22Rv1 (cell line): ENCODE results near the gene ATOX1.
"Not testable (repeated sequence)": the region's sequence is repeated elsewhere in the genome, so short reads cannot be mapped to it uniquely, and the experiment has no call there.

Source experiments
- H3K27ac ChIP-seq: fragments of 450-650 bp; 2 replicates; pipeline ENCODE4 v1.5.1; 2017
- ZFX ChIP-seq: fragments of 450-650 bp; IDR thresholded peaks from 2 replicates; pipeline ENCODE4 v1.6.1; 2017; ENCODE audit warnings: antibody characterized with exemption, borderline replicate concordance
- TF ChIP-seq, protein P1 (sequence below): fragments of 450-650 bp; IDR thresholded peaks from 2 replicates; pipeline ENCODE4 v1.5.1; 2017; ENCODE audit warnings: mild to moderate bottlenecking

Gene ATOX1

DNA sequence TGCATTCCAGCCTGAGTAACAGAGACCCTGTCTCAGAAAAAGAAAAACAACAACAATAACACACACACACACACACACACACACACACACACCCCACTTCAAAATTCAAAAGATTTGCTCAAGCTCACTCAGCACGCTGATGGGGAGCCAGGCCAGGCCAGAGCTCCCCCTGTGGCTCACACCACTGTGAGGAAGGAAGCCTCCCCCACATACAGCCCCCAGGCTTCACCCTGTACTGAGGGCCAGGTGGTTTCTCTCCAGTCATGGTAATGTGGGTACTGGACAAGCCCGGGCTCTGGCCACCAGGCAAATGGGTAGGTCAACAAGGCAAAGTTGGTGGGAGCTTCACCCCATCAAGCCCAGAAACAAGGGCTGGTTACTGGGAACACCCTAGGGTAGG, 19.0 kb downstream of the ATOX1 start:
- TF ChIP-seq ZFX: no peak
- TF ChIP-seq, protein P1, sequence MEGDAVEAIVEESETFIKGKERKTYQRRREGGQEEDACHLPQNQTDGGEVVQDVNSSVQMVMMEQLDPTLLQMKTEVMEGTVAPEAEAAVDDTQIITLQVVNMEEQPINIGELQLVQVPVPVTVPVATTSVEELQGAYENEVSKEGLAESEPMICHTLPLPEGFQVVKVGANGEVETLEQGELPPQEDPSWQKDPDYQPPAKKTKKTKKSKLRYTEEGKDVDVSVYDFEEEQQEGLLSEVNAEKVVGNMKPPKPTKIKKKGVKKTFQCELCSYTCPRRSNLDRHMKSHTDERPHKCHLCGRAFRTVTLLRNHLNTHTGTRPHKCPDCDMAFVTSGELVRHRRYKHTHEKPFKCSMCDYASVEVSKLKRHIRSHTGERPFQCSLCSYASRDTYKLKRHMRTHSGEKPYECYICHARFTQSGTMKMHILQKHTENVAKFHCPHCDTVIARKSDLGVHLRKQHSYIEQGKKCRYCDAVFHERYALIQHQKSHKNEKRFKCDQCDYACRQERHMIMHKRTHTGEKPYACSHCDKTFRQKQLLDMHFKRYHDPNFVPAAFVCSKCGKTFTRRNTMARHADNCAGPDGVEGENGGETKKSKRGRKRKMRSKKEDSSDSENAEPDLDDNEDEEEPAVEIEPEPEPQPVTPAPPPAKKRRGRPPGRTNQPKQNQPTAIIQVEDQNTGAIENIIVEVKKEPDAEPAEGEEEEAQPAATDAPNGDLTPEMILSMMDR: no peak
- no peak overlapping the region for H3K27ac ChIP-seq

DNA sequence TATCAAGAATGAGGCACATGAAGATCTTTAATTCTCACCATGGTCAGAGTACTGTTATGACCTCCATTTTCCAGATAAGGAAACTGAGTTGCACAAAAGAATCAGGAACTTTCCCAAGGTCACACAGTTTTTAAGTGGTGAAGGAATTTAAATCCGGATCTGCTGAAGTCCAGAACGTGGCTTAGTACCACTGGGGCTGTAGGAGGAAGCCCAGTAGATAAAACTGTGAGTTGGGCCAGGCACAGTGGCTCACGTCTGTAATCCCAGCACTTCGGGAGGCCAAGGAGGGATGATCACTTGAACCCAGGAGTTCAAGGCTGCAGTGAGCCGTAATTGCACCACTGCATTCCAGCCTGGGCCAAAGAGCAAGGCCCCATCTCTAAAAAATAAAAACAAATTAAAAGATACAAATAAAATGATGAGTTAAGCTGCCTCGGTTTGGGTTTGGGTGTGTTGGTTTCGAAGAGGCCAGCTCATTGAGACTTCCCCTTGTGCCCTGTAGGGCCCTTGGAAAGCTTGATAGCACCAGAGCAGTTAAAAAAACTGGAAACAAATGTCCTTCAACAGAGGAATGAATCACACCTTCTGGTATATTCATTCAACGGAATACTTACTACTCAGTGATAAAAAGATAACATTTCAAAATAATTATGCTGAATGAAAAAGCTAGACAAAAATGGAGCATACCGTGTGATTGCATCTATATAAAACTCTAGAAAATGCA, 20.1 kb downstream of the ATOX1 start:
- no peak overlapping the region for H3K27ac ChIP-seq
- TF ChIP-seq ZFX: no peak
- TF ChIP-seq, protein P1: no peak

DNA sequence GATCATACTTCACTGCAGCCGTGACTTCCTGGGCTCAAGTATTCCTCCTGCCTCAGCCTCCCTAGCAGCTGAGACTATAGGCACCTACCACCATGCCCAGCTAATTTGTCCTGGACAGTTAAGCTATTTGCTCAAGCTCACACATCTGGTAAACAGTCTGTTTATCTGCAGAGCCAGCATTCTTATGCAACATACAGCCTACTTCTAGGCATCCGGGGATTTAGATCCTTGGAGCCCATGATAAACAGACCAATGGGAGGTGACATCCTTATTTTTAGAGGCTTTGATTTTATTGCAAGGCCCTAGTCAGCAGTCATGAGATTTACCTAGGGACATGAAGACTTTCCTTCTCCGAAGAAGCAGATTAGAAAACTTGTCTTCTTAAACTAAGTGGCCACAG, 21.0 kb downstream of the ATOX1 start:
- TF ChIP-seq ZFX: no peak
- TF ChIP-seq, protein P1: no peak
- no peak overlapping the region for H3K27ac ChIP-seq

DNA sequence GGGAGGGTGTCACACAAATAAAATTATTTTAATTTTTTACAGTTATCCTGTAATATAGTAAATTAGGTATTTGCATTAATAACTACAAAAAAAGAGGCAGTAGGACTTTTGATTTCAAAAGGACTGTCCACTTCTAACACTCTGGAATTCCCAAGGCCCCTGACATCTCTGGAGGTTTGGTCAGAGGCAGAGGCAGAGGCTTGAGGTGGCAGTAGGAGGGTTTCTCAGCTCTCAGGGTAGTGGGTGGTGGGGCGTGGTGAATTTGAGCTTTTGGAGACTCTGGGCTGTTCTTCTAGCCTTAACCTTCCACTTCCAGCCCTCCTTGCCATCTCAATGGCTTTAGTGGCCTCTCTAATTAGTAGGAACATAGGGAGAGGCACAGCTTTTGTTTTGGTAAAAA, 22.8 kb downstream of the ATOX1 start:
- H3K27ac ChIP-seq: no peak overlapping the region
- TF ChIP-seq, protein P1: no peak
- TF ChIP-seq ZFX: no peak

DNA sequence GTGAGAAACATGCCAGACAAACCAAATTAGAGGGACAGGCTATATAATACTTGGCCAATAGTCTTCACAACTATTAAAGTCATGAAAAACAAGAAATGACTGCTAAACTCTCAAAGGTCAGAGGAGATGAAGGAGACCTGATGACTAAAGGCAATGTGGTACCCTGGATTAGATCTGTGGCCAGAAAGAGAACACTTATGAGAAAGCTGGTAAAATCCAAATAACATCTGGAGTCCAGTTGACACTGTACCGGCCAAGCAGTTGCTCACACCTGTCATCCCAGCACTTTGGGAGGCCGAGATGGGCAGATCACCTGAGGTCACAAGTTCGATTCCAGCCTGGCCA, 24.4 kb downstream of the ATOX1 start:
- no peak overlapping the region for H3K27ac ChIP-seq
- TF ChIP-seq, protein P1: no peak
- no peak for TF ChIP-seq ZFX

DNA sequence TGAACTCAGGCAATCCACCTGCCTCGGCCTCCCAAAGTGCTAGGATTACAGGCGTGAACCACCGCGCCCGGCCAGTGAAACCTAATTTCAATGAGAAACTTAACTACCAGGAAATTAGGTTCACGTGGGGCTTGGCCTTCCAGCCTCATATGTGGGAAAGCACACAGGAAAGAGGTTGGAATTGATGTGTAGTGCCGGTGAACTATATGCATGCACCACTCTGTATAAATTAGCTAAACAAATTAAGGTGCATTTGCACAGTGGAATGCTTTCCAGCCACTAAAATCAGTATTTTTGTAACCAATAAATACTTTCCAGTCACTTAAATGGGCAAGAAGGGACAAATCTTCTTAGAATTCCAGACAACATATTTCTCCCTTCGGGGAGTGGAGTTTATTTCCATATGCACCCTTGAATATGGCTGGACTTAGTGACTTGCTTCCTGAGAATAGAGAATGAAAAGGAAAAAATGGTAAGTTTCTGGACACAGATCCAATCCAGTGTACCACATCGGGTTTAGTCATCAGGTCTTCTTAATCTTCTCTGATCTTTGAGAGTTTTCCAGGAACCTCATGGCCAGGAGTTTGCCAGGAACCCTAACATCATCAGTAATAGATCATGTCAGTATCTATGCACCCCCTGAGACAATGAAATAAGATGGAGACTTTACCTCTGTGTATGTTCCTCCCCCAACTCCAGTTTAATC, 24.9 kb downstream of the ATOX1 start:
- no peak overlapping the region for H3K27ac ChIP-seq
- TF ChIP-seq ZFX: no peak
- TF ChIP-seq, protein P1: no peak

DNA sequence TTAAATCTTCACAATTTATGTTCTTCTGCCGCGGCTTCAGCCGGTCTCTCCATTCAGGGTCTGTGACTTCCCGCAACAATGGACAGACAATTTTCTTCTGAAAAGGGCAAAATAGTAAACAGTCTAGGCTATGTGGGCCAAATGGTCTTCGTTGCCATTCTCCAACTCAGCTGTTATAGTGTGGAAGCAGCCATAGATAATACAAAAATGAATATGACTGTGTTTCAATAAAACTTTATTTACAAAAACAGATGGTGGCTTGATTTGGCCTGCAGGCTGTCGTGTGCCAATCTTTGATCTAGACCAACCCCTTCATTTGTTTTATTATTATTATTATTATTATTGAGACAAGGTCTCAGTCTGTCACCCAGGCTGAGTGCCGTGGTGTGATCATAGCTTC, 28.1 kb downstream of the ATOX1 start:
- no peak for TF ChIP-seq ZFX
- TF ChIP-seq, protein P1: no peak
- H3K27ac ChIP-seq: no peak overlapping the region

DNA sequence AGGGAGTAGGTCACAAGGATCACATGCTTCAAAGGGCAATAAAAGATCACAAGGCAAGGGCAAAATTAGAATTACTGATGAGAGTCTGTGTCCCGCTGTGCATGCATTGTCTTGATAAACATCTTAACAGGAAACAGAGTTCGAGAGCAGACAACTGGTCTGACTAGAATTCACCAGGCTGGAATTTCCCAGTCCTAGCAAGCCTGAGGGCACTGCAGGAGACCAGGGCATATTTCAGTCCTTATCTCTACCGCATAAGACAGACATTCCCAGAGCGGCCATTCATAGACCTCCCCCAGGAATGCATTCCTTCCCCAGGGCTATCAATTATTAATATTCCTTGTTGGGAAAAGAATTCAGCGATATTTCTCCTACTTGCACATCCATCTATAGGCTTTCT, 28.8 kb downstream of the ATOX1 start:
- not testable (repeated sequence) for H3K27ac ChIP-seq
